ENCODE measurements around the gene EP400. TPM values are rescaled to one million over a fixed set of nuclear protein-coding genes. Genes with fewer than 3 reads are reported as not detected.
A peak's percentile ranks its signal among the peaks of the same experiment; 100 is the strongest.

Gene EP400
- total RNA-seq, 1 experiment from 2014 or later = 61.7 TPM

DNA sequence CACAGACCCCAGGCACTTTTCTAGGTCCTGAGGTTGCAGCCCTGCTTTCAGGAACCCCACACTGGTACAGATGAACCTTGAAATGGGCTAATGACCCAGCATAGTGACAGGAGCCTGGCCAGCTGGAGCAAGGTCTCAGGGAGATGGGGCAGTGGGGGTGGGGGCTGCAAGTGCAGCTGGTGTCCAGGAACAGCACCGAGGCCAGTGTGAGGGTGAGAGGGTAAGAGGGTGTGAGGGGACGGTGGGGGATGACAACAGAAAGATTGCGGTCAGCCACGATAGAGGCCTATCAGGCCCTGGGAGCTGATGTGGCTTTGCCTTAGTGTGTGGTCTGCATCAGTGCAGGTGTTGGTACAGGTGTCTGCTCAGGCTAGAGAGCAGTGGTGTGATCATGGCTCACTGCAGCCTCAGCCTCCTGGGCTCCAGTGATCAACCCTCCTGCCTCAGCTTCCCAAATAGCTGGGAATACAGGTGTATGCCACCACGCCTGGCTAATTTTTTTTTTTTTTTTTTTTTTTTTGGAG, 59.7 kb downstream of the EP400 start:
- Mint-ChIP-seq H3K4me1 (no peaks in the 10 kb centered on the region), H3K27me3 (ENCODE audit: low read depth) (no peaks in the 10 kb centered on the region), H3K27ac (peak overlapping the region in 2 of 3 experiments; percentile 23 to 40; a peak in 2 of 7 replicates), H3K36me3 (ENCODE audit: insufficient read depth in 1 of 3, low read depth in 3 of 3) (peaks cover 37 to 84% (median 67%) of the 10 kb centered on the region in 3 experiments), H3K4me3 (no peak overlapping the region), H3K9me3 (no peaks in the 10 kb centered on the region)
- no peak overlapping the region for H2BK120ac ChIP-seq (ENCODE audit: low read depth, low read length, poor library complexity, severe bottlenecking)
- H4K8ac ChIP-seq (replicated peaks; ENCODE audit: insufficient read length, low read depth, low read length) = no peak overlapping the region
- no peak for DNase-seq
- no peaks in the 10 kb centered on the region for H3K79me2 ChIP-seq (ENCODE audit: insufficient read depth, low read length)
- no peak overlapping the region for H3K27ac ChIP-seq (ENCODE audit: insufficient read length, low read depth, low read length)
- H3K4ac ChIP-seq (ENCODE audit: low read depth, low read length) = no peak overlapping the region
- no peak overlapping the region for H2AFZ ChIP-seq (ENCODE audit: low read length)
- no peak overlapping the region for H3K4me2 ChIP-seq (ENCODE audit: insufficient read depth, insufficient read length, low read length)
- no peaks in the 10 kb centered on the region for H3K23me2 ChIP-seq (ENCODE audit: insufficient read length, low read depth, low read length, poor library complexity, severe bottlenecking)
- H3K27me3 ChIP-seq (ENCODE audit: insufficient read depth, low read length) = no peaks in the 10 kb centered on the region
- H2BK5ac ChIP-seq (ENCODE audit: insufficient read length, low read length) = no peak overlapping the region
- WGBS (ENCODE audit: extremely low coverage, insufficient read length, low lambda C conversion rate) = no CpG with 5 or more reads among the region's 5 CpGs
- no peaks in the 10 kb centered on the region for H3K4me1 ChIP-seq (ENCODE audit: insufficient read depth, low read length)
- H3K18ac ChIP-seq (ENCODE audit: insufficient read length, low read depth, low read length) = no peak overlapping the region
- H2BK15ac ChIP-seq (ENCODE audit: low read depth, low read length) = no peak overlapping the region
- no peak overlapping the region for H2BK12ac ChIP-seq (ENCODE audit: insufficient read length, low read depth, low read length)
- H2AK5ac ChIP-seq (ENCODE audit: insufficient read length, low read length) = no peak overlapping the region
- H3K9ac ChIP-seq (ENCODE audit: extremely low read depth, insufficient read length, low read length) = no peak overlapping the region
- no peaks in the 10 kb centered on the region for H3K79me1 ChIP-seq (ENCODE audit: insufficient read depth, low read depth, low read length, poor library complexity, severe bottlenecking)
- no peaks in the 10 kb centered on the region for H4K20me1 ChIP-seq (ENCODE audit: control insufficient read depth, insufficient read depth, insufficient read length)
- no peak for TF ChIP-seq CTCF (conservative IDR thresholded peaks at IDR 0.05)
- no peak overlapping the region for H3K14ac ChIP-seq (ENCODE audit: insufficient read depth, low read length)
- no peak overlapping the region for H2BK20ac ChIP-seq (ENCODE audit: low read depth, low read length, poor library complexity, severe bottlenecking)
- no peak overlapping the region for H3K23ac ChIP-seq (ENCODE audit: insufficient read length, low read depth, low read length)
- H4K5ac ChIP-seq (ENCODE audit: insufficient read length, low read depth, low read length) = no peak overlapping the region
- H4K91ac ChIP-seq (ENCODE audit: insufficient read length, low read depth, low read length) = no peak overlapping the region
- no peak overlapping the region for H3K56ac ChIP-seq (ENCODE audit: insufficient read length, low read depth, low read length)
- H3K9me3 ChIP-seq (ENCODE audit: control insufficient read depth, low read depth, low read length) = no peaks in the 10 kb centered on the region
- no peak overlapping the region for H3T11ph ChIP-seq (ENCODE audit: low read length)
